HEK293T (cell line): ENCODE results near the gene UBL3.

Experiments
- BHLHE40 ChIP-seq: fragments of 450-650 bp; IDR thresholded peaks from 2 replicates; pipeline ENCODE4 v1.6.1; 2016; ENCODE audit warnings: mild to moderate bottlenecking, moderate library complexity, borderline replicate concordance
- ELF4 ChIP-seq: fragments of 450-650 bp; IDR thresholded peaks from 2 replicates; pipeline ENCODE4 v1.6.1; 2017; ENCODE audit warnings: antibody characterized with exemption
- FOXK2 ChIP-seq: fragments of 450-650 bp; IDR thresholded peaks from 2 replicates; pipeline ENCODE4 v1.6.1; 2016; ENCODE audit warnings: mild to moderate bottlenecking
- FOXM1 ChIP-seq: fragments of 450-650 bp; IDR thresholded peaks from 2 replicates; pipeline ENCODE4 v1.6.1; 2017; ENCODE audit warnings: mild to moderate bottlenecking, borderline replicate concordance
- L3MBTL2 ChIP-seq: fragments of 450-650 bp; conservative IDR thresholded peaks from 2 replicates; pipeline ENCODE4 v1.6.1; 2016; ENCODE audit warnings: mild to moderate bottlenecking
- NFRKB ChIP-seq: fragments of 450-650 bp; IDR thresholded peaks from 2 replicates; pipeline ENCODE4 v1.6.1; 2016; ENCODE audit warnings: mild to moderate bottlenecking, moderate library complexity
- PKNOX1 ChIP-seq: fragments of 450-650 bp; IDR thresholded peaks from 2 replicates; pipeline ENCODE4 v1.6.1; 2016
- SP1 ChIP-seq: fragments of 450-650 bp; IDR thresholded peaks from 2 replicates; pipeline ENCODE4 v1.6.1; 2017
- SUZ12 ChIP-seq: fragments of 450-650 bp; IDR thresholded peaks from 2 replicates; pipeline ENCODE4 v1.6.1; 2016; ENCODE audit warnings: mild to moderate bottlenecking
- TARDBP ChIP-seq: fragments of 450-650 bp; IDR thresholded peaks from 2 replicates; pipeline ENCODE4 v1.6.1; 2016

- TF ChIP-seq BHLHE40 (no peak), PKNOX1 (no peak), SP1 (no peak), L3MBTL2 (no peak), ELF4 (no peak), FOXK2 (no peak), TARDBP (no peak), FOXM1 (no peak), SUZ12 (no peak), NFRKB (no peak)
Measured at GRCh38 chr13:29849071-29849631, 1.3 kb downstream of the UBL3 start.
